HG03565 (cell line): ENCODE measurements around the gene PFDN4.

Experiments used
- ATAC-seq: cut with Tn5 transposase; IDR thresholded peaks from one replicate; pipeline ENCODE4 v1.9.1; 2021; ENCODE audit warnings: mild to moderate bottlenecking, moderate library complexity; ENCODE audit not compliant: unreplicated experiment

Gene PFDN4

GRCh38 chr20:54173653-54174456 lies 34.0 kb upstream of the PFDN4 start, which contains the start of gene CYP24A1:
TSS of gene CYP24A1 (minus strand) at chr20:54173986. CDS start at chr20:54173579, 407 bp downstream.
- ATAC-seq = no peak

- ATAC-seq = no peak
Measured at GRCh38 chr20:54174457-54175175, 33.3 kb upstream of the PFDN4 start.

GRCh38 chr20:54176610-54177009 lies 31.3 kb upstream of the PFDN4 start:
- ATAC-seq = no peak

- no peak for ATAC-seq
Measured at GRCh38 chr20:54177378-54177777, 30.5 kb upstream of the PFDN4 start.

- no peak for ATAC-seq
Measured at GRCh38 chr20:54178256-54178655, 29.6 kb upstream of the PFDN4 start.

- ATAC-seq = no peak
Measured at GRCh38 chr20:54179946-54180345, 27.9 kb upstream of the PFDN4 start.

- no peak for ATAC-seq
Measured at GRCh38 chr20:54180931-54181330, 27.0 kb upstream of the PFDN4 start.

GRCh38 chr20:54184071-54184470 lies 23.8 kb upstream of the PFDN4 start:
- no peak for ATAC-seq

- no peak for ATAC-seq
Measured at GRCh38 chr20:54184904-54185626, 22.8 kb upstream of the PFDN4 start.

GRCh38 chr20:54188132-54188849 lies 19.6 kb upstream of the PFDN4 start:
- ATAC-seq = no peak

- ATAC-seq = no peak
Measured at GRCh38 chr20:54189630-54190029, 18.3 kb upstream of the PFDN4 start.

- no peak for ATAC-seq
Measured at GRCh38 chr20:54190217-54190616, 17.7 kb upstream of the PFDN4 start.

GRCh38 chr20:54193817-54194216 lies 14.1 kb upstream of the PFDN4 start:
- no peak for ATAC-seq

GRCh38 chr20:54194724-54195438 lies 13.0 kb upstream of the PFDN4 start:
- no peak for ATAC-seq

- ATAC-seq = no peak
Measured at GRCh38 chr20:54195483-54196472, 12.1 kb upstream of the PFDN4 start.

GRCh38 chr20:54197621-54198604 lies 10.0 kb upstream of the PFDN4 start:
- ATAC-seq = no peak

GRCh38 chr20:54199283-54199682 lies 8.6 kb upstream of the PFDN4 start:
- peak; percentile 3 for ATAC-seq

GRCh38 chr20:54199721-54200176 lies 8.1 kb upstream of the PFDN4 start:
- ATAC-seq = peak; percentile 32
